Measurements from ENCODE around the gene CENPL.

- TF ChIP-seq CTCF (IDR thresholded peaks at IDR 0.05) (no peak), POLR2A (IDR thresholded peaks at IDR 0.05) (no peak), POLR2AphosphoS5 (IDR thresholded peaks at IDR 0.05; ENCODE audit: insufficient read depth in 1 of 2, low read depth in 1 of 2) (no peak)
These were observed 70.9 kb downstream of the CENPL start for GRCh38 chr1:173753830-173754229.

Data from vagina (tissue), 2 donors.